ENCODE results near the gene SAMD4A.

SAMD4A gene

DNA sequence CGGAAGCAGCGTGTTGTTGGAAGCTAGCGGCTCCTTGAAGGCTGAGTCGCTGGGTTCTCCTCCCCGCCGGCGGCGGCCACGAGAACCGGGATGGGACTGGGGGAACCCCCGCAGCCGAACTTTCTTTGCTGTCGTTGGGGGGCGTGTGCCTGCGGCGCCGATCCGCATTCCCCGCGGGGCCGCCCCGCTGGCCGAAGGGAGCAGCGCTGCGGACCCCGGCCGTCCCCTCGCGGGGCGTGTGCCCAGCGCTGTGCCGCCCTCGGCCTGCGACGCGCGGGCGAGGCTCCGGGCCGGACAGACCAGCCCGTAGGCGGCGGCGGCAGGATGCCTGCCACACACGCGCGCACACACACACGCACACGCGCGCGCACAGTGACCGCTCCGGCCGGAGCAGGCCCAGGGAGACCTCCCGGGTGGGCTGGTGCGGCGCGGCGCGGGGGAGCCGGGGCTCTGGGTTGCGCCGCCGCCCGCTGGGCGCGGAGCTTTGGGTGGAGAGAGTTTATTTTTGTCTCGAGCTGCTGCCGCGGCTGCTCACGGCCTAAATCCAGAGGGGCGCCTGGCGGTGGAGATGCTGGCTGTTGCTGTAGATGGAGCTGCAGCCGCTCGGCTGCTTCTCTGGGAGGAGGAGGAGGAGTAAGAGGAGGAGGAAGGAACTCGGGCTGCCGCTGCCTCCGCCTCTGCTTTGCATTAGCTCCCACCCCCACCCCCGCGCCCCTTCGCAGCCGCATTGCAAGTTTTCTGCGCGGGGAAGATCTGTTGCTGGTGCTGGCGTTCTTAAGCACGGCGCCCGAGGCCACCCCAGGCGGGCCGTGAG, at the start of gene SAMD4A:
SAMD4A (plus strand) TSS at position 719 of the 814 bp plus-strand sequence. CDS start 789 bp downstream, outside the sequence.
- peak within 1 kb of the TSS; percentile 95 for H3K27ac ChIP-seq
- no peak for DNase-seq (ENCODE audit: low read depth, low spot score)

GRCh38 chr14:54524410-54524809, 42.5 kb upstream of the SAMD4A start:
- no peak for DNase-seq (ENCODE audit: low read depth, low spot score)
- no peak overlapping the region for H3K27ac ChIP-seq

GRCh38 chr14:54528973-54529372, 38.0 kb upstream of the SAMD4A start:
- no peak overlapping the region for H3K27ac ChIP-seq
- no peak for DNase-seq (ENCODE audit: low read depth, low spot score)

- H3K27ac ChIP-seq: no peak overlapping the region
- DNase-seq (ENCODE audit: low read depth, low spot score): no peak
Measured at GRCh38 chr14:54529811-54530210, 37.1 kb upstream of the SAMD4A start.

- H3K27ac ChIP-seq: no peak overlapping the region
- DNase-seq (ENCODE audit: low read depth, low spot score): no peak
Measured at GRCh38 chr14:54532111-54533012, 34.6 kb upstream of the SAMD4A start.

- no peak for DNase-seq (ENCODE audit: low read depth, low spot score)
- no peak overlapping the region for H3K27ac ChIP-seq
Measured at GRCh38 chr14:54533100-54533499, 33.8 kb upstream of the SAMD4A start.

- no peak overlapping the region for H3K27ac ChIP-seq
- no peak for DNase-seq (ENCODE audit: low read depth, low spot score)
Measured at GRCh38 chr14:54535126-54535525, 31.8 kb upstream of the SAMD4A start.

DNA sequence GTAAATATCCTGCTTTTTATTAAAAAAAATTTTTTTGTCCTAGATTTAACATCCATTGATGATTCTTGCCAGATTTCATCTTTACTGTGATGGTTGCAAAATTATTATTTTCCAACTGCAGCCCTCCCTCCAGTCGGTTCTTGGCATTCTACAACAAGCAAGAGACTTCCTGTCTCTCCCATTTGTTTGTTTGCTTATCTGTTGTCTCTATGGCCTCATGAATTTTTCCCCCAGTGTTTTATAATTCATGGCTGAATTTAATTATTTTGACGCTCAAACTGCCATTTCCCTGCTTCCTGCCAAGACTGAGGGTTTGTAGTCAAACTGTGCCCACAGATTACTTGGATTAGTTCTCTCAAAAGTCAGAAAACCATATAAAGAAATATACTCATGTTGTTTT, 31.3 kb upstream of the SAMD4A start:
- H3K27ac ChIP-seq: no peak overlapping the region
- DNase-seq (ENCODE audit: low read depth, low spot score): no peak

DNA sequence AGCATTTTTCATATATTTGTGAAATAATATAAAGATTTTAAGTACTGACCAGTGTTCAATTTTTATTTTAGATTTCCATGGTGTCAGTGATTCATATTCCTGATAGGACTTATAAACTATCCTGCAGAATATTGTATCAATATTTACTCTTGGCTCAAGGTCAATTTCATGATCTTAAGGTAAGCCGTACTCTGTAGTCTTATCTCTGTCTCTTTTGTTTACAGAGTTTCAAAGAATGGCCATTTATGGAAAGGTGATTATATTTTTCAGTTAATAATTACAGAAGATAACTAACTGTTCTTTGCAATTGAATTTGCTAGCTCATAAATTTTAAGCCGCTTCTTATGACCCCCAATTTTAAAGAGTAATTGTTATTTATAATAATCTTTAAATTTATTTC, 29.3 kb upstream of the SAMD4A start:
- no peak for DNase-seq (ENCODE audit: low read depth, low spot score)

GRCh38 chr14:54538055-54538454, 28.9 kb upstream of the SAMD4A start:
- no peak for DNase-seq (ENCODE audit: low read depth, low spot score)
- H3K27ac ChIP-seq: no peak overlapping the region

More for the DNA sequence above, 29.3 kb upstream of the SAMD4A start:
- no peak overlapping the region for H3K27ac ChIP-seq

DNA sequence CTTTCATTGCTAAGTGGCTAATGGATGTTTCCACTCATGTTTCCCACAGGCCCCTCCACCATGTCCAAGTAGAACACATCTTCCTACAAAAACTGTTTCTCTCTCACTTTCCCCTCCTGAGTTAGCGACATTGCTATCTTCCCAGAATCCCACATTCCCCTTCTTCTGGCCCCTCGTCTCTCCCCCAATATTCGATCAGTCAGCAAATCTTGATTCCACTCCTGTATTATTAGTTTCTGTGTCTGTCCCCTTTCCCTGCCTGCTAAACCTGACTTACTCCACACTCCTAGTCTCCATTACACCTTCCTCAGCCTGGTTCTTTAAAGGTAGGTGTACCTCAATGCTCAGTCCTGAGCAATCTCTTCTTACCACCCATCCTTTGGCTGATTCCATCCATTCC, 19.3 kb upstream of the SAMD4A start:
- H3K27ac ChIP-seq: no peak overlapping the region
- DNase-seq (ENCODE audit: low read depth, low spot score): no peak

GRCh38 chr14:54548491-54548890, 18.4 kb upstream of the SAMD4A start:
- H3K27ac ChIP-seq: no peak overlapping the region
- no peak for DNase-seq (ENCODE audit: low read depth, low spot score)

DNA sequence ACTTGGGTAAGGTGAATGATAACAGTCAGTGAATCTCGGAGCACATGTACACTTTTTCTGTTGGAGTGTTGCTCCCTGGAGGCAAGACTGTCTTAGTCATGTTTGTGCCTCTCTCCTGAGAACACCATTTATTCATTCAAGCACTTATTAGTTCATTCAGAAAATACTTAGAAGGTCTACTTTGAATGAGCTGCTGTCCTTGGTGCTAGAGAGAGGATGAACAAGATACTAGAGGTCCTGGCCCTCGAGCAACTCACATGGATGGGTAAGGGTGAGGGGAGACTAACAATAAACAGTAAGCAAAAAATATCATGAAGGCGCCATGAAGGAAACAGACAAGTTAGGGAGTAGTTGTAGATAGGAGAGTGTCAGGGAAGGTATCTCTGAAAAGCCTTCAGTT, 17.1 kb upstream of the SAMD4A start:
- H3K27ac ChIP-seq: no peak overlapping the region
- no peak for DNase-seq (ENCODE audit: low read depth, low spot score)

DNA sequence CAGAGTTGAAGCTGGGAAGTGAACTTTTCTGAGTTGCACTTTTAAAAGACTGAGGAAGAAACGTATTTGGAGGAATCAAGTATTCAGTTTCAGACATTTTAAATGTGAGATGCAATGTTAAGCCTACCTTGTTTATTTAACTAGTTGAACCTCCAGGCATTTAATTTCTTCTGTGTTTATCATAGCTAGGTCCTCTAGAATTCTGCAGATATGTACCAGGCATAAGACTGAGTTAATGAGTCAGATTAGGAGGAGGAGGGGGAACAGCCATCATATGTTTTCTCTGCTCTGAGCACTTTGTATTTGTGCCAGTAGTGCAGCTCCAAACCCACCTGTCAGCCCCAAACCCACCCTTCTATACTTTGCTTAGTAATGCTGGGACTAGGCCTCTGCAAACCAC, 16.4 kb upstream of the SAMD4A start:
- no peak overlapping the region for H3K27ac ChIP-seq
- DNase-seq (ENCODE audit: low read depth, low spot score): no peak

GRCh38 chr14:54554401-54554800, 12.5 kb upstream of the SAMD4A start:
- DNase-seq (ENCODE audit: low read depth, low spot score): no peak
- H3K27ac ChIP-seq: no peak overlapping the region

DNA sequence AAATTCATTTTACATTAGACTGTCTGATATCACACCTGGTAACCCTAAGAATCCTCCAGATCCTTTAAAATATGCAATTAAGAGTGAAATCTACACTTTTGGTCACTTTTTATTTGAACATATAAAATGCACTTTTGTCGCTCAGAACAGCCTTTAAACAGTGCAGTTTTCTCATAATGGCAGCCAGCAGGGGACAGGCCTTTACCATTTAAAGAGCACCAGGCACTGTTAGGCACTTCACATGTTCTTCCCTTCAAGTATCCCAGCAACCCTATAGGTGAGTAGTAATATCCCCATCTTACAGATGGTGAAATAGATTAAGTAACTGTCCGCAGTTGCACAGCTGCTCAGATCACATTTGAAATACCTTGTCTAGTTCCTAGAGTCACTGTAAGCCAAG, 11.3 kb upstream of the SAMD4A start:
- DNase-seq (ENCODE audit: low read depth, low spot score): no peak

GRCh38 chr14:54556535-54556934, 10.4 kb upstream of the SAMD4A start:
- no peak overlapping the region for H3K27ac ChIP-seq
- no peak for DNase-seq (ENCODE audit: low read depth, low spot score)

More for the DNA sequence above, 11.3 kb upstream of the SAMD4A start:
- H3K27ac ChIP-seq: no peak overlapping the region

DNA sequence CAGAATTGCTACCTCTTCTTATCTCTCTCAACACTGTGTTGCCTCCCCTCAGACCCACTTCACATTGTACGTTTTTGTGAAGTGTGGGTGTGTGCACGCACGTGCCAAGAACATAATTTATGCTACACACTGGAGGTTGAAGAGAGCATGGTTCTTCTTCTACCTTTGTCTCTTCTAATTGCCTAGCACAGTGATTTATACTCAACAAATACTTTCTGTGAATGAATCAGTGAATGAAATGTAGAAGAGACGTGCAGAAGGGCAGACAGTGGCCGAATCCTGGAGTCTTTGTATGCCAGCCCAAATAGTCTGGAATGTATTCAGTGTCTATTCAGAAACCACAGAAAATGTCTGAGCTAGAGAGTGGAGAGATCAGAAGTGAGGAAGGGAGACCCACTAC, 4.6 kb upstream of the SAMD4A start:
- no peak for DNase-seq (ENCODE audit: low read depth, low spot score)
- no peak overlapping the region for H3K27ac ChIP-seq

GRCh38 chr14:54564071-54564867, 2.7 kb upstream of the SAMD4A start:
- DNase-seq (ENCODE audit: low read depth, low spot score): no peak
- peak overlapping the region; percentile 95 for H3K27ac ChIP-seq
